GM21390 (cell line): ENCODE data around the gene CIDEC.
A peak's percentile ranks its signal among the peaks of the same experiment; 100 is the strongest.

Experiments used
- ATAC-seq: cut with Tn5 transposase; IDR thresholded peaks from one replicate; pipeline ENCODE4 v1.9.1; 2021; ENCODE audit not compliant: unreplicated experiment

The CIDEC gene, protein sequence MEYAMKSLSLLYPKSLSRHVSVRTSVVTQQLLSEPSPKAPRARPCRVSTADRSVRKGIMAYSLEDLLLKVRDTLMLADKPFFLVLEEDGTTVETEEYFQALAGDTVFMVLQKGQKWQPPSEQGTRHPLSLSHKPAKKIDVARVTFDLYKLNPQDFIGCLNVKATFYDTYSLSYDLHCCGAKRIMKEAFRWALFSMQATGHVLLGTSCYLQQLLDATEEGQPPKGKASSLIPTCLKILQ

DNA sequence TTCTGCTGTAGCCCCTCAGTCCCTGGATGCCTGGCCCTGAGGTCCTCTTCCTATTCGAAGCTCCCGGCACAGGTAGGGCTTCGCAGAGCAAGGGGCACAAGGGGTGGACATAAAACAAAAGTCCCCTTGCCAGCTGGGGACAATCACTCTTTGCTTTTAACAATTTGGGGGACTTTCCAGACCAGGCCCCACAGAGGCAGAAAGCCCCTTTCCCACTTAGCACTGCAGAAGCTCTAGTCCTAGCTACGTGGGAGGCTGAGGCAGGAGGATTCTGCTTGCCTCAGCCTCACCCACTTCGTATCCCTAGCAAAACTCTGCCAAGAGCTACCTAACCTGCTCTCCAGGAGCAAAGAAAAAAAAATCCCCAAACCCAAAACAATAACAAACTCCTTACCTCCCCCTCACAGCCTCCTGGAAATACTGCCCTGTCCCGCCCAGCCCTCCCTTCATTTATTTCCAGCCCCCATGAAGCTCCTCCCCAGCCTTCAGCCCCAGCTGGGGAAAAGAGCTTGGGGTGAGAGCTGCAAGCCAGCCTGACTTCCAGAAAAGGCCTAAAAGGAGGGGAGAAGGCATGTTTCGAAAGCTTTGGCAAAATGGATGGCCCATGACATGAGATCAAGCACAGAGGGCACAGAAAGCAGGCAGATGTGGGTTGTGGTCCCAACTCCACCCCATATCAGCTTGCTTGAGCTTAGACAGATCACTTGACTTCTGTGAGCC, at the start of gene CIDEC:
Gene CIDEC (minus strand): TSS at position 424 of the 720 bp plus-strand sequence. CDS start 1,767 bp downstream, outside the sequence.
- ATAC-seq = no peak

- ATAC-seq = no peak
Measured at GRCh38 chr3:9928158-9928557, 48.1 kb upstream of the CIDEC start.

DNA sequence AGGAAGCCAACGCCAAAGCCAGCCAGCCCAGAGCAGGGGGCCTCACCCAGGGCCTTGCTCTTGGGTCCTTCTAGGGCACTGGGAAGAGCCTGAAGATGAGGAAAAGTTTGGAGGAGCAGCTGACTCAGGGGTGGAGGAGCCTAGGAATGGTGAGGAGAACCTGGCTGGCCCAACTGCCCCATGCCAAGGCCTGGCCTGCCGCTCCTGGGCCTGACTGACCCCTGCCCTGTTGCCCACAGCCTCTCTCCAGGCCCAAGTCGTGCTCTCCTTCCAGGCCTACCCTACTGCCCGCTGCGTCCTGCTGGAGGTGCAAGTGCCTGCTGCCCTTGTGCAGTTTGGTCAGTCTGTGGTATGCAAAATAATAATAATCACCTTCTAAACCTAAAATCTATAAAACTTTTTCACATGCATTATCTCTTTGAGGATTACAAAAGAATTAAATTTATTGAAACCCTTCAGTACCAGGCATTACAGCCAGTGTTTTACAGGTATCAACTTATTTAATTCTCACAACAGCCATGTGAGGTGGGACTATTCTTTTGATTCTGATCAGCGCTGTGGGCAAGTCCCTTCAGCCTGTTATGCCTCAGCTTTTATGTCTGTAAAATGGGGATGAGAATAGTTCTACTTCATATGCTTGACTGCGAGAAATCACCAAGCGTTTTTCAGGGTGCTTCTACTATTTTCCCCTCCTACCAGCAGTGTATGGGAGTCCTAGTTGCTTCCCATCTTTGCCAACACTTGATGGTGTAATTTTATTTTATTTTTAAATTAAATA, 38.4 kb upstream of the CIDEC start:
- ATAC-seq = no peak

DNA sequence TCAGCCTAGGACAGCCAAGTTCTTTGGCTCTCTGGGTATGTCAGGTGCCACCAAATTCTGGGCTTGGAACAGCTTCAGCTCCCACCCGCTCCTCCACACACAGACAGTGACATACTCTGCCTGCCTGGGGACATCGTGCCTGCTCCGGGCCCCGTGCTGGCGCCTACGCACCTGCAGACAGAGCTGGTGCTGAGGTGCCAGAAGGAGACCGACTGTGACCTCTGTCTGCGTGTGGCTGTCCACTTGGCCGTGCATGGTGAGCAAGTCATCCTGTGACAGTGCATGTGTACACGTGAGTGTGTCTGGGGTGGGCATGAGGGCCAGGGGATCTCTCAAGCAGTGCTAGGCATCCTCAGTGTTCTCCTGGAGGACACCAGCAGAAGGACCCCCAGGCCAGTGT, 37.8 kb upstream of the CIDEC start:
- ATAC-seq = no peak

DNA sequence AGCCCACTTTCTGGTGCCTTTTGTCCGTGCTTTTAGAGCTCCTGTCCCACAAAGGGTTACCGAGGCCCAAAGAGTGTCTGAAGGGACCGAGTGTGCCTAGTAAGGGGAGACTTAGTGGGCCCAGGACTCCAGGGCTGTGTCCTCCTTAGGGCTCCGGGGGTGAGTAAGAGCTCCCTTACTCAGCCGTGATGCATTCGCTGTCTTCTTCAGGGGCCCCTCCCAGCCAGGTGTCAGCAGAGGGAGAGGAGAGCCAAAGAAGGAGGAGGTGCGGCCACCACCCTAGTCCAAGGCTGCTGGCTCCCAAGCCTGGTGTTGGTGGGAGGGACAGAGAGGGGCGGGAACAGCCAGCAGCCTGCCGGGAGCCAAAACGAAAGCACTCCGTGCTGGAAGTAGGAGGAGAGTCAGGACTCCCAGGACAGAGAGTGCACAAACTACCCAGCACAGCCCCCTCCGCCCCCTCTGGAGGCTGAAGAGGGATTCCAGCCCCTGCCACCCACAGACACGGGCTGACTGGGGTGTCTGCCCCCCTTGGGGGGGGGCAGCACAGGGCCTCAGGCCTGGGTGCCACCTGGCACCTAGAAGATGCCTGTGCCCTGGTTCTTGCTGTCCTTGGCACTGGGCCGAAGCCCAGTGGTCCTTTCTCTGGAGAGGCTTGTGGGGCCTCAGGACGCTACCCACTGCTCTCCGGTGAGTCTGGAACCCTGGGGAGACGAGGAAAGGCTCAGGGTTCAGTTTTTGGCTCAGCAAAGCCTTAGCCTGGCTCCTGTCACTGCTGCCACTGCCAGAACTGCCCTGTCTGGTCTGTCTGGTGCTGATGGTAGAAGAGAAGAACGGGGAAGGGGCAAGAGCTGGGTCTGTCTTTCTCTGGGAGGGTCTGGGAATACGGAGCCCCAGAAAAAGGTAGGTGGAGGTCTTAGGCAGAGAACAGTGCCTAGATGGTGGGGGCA, 37.0 kb upstream of the CIDEC start, which contains the start of gene IL17RC:
Gene IL17RC (plus strand): TSS at position 365 of the 947 bp plus-strand sequence. CDS start 218 bp downstream, at position 583.
- no peak for ATAC-seq

DNA sequence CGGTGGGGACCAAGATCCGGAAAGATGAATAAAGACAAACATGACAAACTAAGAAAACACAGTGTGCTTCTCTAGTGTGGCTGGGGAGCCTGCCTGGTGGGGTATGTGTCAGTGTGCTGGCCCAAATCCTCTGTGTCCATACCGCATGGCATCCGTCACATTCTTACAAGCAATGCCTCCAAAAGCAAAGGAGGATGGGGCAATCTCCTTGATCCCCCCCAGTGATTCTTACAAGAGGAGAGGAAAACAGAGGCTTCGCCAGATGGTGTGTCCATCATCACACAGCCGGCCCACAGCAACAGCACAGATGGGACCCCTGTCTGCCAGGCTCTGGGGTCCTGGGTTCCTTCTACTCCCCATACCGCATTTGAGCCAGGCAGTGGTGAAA, 36.3 kb upstream of the CIDEC start:
- no peak for ATAC-seq

GRCh38 chr3:9915254-9916141, 35.4 kb upstream of the CIDEC start:
- peak; percentile 41 for ATAC-seq

DNA sequence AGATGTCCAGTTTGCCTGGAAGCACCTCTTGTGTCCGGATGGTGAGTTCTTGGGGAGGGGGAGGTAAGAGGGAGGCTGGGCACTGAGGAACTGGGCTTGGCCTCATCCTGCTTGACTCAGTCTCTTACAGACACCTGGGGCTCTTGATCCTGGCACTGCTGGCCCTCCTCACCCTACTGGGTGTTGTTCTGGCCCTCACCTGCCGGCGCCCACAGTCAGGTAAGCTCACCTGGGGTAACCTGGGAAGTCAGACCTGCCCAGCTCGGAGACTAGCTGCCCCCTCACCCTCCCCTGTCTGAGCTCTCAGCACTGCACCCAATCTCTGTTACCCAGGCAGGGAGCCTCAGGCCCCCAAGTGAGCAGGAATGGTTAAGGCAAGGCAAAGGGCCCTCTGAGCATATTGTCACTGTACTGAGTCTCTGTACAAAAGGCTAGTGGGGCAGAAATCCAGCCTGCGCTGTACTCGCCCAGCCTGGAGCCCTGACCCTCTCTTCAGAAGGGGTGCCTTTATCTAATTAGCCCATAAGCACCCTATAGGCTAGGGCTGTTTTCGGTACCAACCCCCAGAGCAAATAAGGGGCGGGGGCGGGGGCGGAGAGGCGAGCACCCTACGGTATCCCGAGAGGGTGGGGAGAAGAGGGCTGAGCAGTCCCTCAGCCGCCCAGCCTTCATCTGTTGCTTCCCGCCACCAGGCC, 34.7 kb upstream of the CIDEC start:
- ATAC-seq = no peak

- ATAC-seq = no peak
Measured at GRCh38 chr3:9914011-9914410, 34.0 kb upstream of the CIDEC start.

GRCh38 chr3:9913601-9914000, 33.5 kb upstream of the CIDEC start:
- ATAC-seq = no peak

- ATAC-seq = no peak
Measured at GRCh38 chr3:9912294-9912935, 32.4 kb upstream of the CIDEC start.

DNA sequence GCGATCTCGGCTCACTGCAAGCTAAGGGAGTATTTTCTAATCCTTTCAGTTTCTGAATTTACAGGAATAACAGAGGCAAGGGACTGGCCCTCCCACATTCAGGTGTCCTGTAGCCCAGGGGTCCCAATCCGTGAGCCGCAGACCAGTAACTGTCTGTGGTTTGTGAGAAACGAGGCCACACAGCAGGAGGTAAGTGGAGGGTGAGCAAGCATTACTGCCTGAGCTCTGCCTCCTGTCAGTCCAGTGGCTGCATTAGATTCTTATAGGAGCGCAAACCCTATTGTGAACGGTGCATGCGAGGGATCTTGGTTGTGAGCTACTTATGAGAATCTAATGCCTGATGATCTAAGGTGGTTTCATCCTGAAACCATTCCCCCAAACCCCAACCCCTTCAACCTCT, 31.8 kb upstream of the CIDEC start:
- ATAC-seq = no peak

DNA sequence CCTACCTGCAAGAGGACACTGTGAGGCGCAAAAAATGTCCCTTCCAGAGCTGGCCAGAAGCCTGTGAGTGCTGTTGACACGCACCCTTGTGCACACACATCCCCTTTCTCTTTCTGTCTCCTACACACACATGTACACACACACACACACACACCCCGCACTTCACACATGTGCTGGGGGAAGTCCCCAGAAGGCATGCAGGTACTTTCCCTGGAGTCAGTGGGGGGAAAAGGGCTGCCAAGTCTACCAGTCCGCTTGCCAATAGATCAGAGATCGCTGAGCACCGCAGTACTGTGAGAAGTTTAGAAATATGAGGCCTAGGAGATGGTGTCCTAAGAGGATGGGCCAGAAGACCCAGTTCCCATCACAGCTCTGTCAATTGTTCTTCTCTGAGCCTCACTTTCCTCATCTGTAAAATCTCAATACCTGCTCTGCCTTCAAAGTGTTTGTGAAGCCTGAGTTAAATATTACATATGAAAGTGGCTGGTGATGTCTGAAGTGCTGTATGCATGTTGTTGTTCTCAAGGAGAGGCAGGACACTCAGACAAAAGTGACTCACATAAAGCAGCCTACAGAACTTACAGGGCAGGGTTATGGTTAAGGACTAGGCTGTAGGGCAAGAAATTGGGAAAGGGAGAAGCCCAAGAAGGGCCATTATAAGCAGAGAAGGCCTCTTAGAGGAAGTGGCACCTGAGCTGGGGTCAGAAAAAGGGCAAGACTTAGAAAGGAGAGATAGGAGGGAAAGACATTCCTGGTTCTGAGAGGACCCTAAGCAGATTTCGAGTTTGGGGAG, 29.4 kb upstream of the CIDEC start:
- no peak for ATAC-seq

DNA sequence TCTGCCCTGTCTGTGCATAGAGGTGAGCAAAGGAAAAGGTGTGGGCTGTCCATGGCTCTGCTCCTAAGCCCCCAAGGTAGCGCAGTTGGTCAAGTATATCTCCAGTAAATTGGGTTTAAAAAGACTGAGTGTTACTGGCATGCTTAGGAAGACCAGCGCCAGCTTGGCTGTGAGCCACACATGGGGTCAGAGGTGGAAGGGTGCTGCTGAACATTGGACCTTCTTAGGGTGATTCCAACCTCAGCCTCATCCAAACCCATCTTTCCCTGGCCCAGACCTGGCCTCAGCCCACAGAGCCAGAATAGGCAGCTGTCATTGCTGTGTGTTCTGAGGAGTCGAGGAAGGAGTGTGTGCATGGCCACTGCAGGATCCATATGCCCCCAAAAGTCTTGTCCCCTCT, 28.2 kb upstream of the CIDEC start:
- no peak for ATAC-seq

DNA sequence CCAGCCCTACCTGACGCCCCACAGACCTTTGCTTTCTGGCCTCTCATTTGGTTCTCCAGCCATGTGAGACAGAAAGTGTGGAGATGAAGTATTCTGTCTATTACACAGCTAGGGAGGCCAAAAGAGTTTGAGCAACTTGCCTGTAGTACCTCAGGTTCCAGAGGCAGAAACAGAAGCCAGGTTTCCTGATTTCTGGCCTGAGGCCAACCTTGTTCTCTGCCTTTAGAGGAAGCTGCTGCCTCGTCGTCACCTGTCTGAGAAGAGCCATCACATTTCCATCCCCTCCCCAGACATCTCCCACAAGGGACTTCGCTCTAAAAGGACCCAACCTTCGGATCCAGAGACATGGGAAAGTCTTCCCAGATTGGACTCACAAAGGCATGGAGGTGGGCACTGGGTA, 26.4 kb upstream of the CIDEC start:
- no peak for ATAC-seq

DNA sequence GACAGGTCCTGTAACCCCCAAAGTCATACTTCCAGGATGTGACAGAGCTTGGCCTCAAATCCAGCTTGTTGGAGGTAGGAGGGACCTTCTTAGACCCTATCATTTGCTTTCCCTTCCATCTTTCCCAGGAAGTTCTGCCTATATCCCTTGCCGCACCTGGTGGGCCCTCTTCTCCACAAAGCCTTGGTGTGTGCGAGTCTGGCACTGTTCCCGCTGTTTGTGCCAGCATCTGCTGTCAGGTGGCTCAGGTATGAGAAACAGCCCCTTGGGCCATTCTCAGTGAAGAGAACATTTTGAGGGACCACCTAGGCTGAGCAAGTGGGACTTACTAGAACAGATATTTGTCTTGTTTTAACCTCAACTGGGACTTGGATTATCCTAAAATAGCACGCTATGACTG, 23.9 kb upstream of the CIDEC start:
- no peak for ATAC-seq

DNA sequence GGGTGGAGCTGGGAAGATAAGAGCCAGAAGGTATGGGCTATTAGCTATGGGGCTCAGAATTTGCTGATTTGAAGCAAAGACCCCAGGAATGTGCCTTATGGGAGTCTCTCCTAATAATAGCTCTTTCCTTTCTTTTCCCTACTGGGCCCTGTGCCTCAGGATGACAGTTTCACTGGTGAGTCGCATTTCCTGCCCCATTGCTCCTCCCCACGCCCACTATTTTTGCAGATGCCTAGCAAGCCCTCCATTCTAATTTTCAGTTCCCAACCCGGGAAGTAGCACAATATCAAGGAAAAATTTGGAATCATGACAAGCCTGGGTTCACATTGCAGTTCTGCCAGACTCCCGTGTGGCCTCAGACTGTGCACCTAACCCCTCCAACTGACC, 23.2 kb upstream of the CIDEC start:
- no peak for ATAC-seq
